ENCODE results near the gene RFX4.

DNA sequence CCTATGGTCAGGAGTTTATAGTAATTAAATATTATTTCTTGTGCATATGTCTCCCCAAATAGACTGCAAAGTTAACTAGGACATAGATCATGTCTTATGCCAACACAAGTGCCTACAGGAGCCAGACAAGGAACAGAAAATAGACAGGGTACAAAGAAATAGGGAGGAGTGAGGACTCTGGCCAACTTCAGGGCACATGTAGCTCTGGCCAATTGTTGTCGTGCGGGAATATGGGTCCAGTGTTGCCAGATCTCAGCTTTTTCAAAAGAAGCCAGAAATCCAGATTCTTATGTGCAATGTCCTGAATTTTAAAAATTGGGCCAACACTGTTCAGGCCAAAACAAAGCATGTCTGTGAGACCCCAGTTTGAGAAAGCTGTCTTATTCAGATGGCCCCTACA is 68.7 kb downstream of the RFX4 start:
- TF ChIP-seq, protein P1, sequence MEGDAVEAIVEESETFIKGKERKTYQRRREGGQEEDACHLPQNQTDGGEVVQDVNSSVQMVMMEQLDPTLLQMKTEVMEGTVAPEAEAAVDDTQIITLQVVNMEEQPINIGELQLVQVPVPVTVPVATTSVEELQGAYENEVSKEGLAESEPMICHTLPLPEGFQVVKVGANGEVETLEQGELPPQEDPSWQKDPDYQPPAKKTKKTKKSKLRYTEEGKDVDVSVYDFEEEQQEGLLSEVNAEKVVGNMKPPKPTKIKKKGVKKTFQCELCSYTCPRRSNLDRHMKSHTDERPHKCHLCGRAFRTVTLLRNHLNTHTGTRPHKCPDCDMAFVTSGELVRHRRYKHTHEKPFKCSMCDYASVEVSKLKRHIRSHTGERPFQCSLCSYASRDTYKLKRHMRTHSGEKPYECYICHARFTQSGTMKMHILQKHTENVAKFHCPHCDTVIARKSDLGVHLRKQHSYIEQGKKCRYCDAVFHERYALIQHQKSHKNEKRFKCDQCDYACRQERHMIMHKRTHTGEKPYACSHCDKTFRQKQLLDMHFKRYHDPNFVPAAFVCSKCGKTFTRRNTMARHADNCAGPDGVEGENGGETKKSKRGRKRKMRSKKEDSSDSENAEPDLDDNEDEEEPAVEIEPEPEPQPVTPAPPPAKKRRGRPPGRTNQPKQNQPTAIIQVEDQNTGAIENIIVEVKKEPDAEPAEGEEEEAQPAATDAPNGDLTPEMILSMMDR (IDR thresholded peaks at IDR 0.05), result no peak
- no peak for TF ChIP-seq POLR2A (IDR thresholded peaks at IDR 0.05)

Measured in testis (tissue), 2 donors.